NCI-H524 (cell line): ENCODE measurements around the gene COG5.

Source experiments
- DNase-seq, 2 experiments: peaks; one replicate each; lab custom pipeline; 2025; lab: John Stamatoyannopoulos, UW

Gene COG5

DNA sequence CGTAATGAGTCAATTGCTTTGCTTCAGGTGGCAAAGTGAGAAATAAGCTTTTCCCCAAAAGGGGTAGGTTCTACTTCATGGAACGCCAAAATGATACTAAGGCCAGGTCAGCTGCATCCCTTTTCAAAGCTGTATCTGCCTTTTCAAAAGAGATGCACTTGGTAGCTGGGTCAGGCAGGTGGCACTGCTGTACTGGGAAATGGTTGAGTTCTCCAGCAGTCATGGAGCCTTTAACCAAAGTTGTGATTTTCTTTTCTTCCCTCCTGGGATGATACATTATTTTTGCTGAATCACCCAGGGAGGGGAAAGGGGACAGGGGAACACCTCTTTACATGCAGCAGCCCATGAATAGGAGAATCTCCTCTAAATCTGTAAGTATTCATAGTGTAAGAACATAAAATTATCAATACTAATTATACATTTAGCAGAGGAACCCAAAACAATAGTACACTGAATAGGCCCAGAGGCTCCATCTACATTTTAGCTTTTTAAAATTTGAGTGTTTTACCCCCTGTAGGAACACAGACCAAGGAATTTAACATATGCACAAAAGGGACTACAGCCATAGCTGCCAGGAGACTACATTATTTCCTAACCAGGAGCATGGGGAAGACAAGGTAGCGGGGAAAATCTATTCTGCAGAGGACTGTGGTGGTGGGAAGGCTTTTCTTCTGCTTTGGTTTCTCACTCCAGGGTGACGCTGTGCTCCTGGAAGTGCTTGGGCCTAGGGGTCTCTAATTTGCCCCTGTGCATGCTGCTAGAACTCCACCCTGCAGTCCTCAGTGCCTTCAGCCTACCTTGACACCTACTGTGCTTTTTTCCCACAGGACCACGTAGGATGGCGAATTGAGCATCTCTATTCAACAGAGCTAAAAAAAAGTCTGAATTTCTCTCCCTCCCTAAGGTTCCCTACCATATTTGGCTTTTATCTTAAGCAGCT is 100.3 kb downstream of the COG5 start:
- peak in 1 of 2 experiments; percentile 55 for DNase-seq

DNA sequence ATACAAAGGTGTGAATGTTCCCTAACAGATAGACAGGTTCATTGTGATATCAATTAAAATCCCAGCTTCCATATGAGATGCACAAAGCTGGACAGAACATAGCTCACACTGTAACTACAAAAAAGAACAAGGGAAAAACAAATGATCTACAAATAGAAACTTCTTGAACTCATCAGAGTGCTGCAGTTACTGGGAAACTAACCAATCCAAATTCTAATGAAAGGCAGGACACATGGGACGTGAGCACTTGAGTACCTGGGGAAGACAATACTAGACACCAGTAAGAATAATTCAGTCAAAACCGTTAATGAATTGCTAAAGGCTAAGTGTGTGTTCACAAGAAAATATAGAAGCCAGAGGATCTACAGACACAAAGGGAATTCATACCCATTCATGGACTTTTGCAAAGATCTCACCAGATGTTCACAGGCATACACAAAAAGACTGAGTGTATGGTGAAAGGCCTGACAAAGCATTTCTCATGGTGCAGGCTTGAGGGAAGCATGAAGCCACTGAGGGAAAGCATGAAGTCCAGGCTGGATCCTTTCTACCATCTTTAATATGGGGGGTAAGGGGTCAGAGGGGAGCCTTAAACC is 101.7 kb downstream of the COG5 start:
- no peak for DNase-seq

DNA sequence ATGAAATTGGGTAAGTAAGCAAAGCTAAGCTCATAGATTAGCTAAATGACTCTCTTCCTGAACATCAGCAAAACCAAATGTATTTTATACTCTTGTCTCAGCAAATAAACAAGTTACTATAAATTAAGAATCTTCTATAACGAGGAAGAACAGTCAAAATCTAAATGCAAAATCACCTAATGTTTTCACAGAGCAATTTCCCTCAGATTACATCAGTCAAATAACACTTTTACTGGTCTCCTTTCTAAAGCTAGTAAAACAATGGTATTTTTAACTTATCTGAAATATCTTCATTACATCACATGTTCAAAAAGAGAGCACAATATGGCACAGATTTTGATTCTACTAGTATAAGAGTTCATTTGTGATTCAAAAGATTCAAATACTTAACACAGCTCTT is 110.3 kb downstream of the COG5 start:
- no peak for DNase-seq

DNA sequence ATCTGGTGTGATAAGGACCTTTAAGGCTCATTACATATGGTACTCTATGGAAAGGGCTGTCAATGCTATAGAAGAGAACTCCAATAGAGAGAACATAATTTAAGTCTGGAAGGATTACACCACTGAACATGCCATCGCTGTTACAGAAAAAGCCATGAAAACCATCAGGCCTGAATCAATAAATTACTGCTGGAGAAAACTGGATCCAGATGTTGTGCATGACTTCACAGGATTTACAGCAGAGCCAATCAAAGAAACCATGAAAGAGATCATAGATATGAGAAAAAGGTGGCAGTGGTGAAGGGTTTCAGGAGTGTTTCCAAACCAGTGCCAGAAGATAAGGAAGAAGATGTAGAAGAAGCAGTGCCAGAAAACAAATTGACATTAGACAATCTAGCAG is 112.8 kb downstream of the COG5 start:
- no peak for DNase-seq

DNA sequence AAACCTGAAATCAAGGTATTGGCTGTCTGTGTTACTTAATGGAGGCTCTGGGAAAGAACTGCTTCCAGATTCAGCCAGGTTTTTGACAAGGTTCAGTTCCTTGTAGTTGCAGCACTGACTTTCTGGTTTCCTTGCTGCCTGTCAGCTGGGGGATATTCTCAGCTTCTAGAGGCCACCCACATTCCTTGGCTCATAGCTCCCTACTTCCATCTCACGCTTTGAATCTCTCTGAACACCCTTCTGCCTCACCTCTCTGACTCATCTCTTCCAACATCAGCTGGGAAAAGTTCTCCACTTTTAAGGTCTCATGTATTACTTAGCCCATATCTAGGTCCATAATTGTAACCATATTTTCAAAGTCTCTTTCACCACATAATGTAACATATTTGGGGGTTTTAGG is 116.7 kb downstream of the COG5 start:
- DNase-seq: no peak

DNA sequence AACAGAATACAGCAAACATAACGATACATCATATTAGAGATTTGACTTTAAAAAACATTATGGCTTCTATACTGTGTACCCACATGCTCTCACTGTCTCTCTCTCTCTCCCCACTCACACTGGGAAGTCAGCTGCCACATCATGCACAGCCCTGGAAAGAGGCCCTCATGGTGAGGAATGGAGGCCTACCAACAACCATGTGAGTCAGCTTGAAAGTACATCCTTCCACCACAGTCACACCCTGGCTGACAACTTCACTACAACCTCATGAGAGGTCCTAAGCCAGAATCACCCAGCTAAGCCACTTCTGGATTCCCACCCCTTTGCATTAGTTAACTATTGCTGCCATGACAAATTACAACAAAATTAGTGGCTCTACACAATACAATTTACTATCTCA is 117.2 kb downstream of the COG5 start:
- no peak for DNase-seq

DNA sequence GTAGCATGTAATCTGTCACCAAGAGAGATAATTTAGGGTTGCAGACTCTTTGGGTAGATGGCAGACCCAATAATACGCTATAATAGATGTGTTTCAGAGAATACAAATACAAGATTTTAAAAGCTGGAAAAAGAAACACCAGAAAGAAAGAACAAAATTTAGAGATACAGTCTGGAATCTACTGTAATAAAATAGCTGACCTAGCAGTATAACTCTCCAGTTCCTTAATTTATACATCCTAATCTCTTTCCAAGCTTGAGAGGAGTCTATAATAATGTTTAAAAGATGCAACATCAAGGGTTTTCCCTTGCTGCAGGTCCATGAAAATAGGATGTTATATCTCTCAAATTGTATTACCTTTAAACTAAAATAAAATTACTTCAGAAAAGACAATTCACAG is 121.0 kb downstream of the COG5 start:
- no peak for DNase-seq

DNA sequence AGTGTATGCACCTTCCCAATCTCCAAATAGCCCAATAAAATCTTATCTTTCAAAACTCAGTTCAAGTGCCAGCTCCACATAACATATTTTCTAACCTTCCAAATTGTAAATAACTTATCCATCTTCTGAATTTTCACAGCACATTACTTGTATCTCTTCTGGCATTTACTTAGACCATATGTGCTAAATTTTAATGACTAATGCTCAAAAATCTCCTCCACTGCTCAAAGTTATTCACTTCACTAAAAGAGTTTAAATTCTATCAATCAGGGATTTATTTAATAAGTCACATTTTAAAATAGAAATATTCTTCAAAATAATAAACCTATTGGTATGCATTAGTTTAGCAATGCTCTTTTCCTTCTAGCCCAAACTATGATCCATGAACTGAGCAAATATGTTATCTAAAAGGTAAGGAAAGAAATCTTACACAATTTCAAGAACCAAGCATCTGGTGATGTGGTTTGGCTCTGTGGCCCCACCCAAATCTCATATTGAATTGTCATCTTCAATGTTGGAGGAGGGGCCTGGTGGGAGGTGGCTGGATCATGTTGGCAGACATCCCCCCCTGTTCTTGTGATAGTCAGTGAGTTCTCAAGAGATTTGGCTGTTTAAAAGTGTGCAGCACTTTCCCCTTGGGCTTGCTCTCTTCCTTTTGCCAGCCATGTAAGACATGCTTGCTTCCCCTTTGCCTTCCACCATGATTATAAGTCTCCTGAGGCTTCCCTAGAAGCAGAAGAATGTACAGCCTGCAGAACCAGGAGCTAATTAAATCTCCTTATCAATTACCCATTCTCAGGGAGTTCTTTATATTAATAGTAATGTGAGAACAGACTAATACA is 121.9 kb downstream of the COG5 start:
- no peak for DNase-seq

DNA sequence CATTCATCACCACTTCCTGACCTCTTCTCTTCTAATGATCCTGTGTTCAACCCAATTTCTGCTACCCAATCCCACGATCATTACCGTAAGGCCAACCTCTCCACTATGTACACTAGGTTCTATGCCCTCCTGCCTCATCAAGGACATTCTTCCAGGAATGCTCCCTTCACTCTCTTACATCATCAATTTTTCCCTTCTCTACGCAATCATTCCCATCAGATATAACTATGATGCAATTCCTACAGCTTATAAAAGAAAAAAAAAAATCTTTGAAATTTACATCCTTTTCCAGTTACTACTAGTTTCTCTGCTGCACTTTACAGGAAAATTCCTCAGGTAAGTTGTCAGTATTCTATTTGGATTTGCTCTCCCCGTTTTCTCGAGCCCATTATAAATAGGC is 124.7 kb downstream of the COG5 start:
- DNase-seq: no peak

DNA sequence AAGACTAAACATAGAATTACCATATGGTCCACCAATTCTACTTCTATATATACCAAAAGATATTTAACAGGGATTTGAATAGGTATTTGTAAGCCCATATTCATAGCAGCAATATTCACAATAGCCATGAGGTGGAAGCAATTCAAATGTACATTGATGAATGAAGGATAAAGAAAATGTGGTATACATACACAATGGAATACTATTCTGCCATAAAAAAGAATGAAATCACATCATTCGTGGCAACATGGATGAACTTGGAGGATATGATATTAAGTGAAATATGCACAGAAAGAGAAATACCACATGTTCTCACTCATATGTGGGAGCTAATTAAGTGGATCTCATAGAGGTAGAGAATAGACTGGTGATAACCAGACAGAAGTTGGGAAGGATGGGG is 128.0 kb downstream of the COG5 start:
- DNase-seq: no peak

DNA sequence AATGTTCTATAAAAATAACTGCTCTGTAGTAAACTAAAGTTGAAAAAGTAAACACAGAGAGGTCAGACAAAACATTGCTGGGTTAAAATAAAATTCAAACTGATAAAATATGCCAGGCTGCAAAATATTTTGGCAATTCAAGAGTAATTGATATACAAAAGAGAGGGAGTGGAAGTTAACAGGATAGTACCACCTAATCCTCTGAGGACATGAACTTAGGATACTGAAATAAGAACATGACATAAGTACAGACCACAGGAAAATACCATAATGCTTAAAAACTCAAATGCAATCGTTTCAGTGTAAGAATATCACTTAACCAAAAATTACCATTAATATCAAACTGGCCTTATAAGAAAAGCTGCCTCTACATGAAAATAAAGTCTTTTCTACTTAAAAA is 131.5 kb downstream of the COG5 start:
- DNase-seq: no peak

DNA sequence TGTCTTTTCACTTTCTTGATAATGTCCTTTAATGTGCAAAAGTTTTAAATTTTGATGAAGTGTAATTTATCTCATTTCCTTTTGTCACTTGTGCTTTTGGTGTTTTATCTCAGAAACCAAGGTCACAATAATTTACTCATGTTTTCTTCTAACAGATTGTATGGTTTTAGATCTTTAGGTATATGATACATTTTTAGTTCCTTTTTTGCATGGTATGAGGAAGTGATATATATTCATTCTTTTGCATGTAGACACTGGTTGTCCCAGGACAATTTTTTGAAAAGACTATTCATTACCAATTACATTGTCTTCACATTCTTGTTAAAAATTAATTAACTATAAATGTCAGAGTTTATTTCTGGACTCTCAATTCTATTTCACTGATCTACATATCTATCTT is 133.7 kb downstream of the COG5 start:
- no peak for DNase-seq

DNA sequence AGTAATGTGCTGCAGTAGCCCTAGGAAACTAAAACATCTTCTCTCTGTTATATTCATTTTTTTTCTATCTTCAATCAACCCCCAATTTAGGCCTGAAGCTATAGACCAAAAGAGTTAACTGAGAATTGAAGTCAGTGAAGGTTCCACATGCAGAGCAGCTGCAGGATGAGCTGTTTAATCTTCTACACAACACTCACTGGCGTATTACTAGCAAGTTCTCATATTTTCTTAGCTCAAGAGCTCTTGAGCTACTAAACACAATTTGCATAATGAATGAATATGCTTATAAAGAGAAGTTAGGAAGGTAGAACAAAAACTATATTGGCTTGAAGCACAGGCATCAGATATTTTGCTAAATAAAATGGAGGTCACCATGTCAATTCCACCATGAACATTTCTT is 135.1 kb downstream of the COG5 start:
- DNase-seq: no peak

DNA sequence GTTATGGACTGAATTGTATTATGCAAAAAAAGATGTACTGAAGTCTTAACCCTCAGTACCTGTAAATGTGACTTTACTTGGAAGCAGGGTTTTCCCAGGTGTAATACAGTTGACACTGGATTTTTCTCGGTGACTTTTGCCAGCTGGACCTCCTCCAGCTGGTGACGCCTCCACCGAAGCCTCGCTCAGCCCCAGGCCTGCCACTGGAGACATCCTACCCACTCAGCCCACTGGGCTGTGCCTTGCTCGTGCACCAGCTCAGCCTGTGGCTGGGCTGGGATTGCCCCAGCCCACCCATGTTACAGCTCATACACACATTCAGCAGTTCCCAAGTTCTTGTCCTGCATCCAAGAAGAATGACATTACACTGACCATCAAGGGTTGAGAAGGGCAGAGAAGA is 136.3 kb downstream of the COG5 start:
- no peak for DNase-seq

DNA sequence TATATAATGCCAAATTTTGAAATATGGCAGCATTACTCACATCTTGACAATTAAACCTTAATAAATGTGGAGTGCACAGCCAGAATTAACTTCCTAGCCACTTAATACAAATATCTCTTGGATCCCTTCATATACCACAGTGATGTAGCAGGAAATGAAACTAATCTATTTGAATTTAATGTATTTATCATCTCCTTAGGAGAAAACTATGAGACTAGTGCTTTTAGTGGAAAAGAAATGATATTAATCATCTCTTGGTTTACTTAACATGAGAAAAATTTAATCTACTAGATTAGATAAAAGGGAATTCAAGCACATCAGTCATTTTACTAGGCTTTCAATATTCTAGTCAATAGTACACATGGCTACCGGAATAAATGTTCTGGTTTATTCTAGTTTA is 149.5 kb downstream of the COG5 start:
- DNase-seq: no peak

DNA sequence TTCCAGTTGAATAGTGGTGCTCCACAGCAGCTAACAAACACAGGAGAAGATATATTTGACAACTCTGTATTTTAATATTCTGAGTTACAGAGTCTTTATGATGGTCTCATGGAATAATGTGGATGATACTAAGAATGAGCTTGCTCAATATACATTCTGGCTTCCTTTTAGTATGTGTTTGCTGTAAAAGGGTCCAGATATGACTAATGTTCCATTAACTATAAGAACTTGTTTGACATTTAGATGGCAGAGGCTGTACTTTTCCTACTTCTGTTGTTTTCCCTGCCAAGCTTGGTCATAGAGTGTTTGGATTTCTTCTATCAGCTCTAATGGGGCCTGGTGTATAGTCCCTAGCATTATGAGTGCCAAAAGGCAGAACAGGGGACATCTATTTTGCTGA is 155.4 kb downstream of the COG5 start:
- DNase-seq: no peak

DNA sequence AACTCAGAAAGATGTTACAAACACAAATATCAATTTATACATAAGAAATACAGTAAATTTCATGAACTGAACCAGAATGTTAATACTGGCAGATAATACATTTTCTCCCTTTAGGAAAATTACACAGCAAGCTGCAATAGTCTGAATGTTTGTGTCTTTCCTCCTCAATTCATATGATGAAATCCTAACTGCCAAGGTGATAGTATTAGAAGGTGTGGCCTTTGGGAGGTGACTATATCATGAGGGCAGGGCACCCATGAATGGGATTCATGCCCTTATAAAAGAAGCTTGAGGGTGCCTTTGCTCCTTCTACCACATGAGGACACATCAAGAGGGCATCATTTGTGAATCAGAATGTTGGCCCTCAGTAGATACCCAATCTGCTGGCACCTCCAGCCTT is 158.2 kb downstream of the COG5 start:
- DNase-seq: no peak

DNA sequence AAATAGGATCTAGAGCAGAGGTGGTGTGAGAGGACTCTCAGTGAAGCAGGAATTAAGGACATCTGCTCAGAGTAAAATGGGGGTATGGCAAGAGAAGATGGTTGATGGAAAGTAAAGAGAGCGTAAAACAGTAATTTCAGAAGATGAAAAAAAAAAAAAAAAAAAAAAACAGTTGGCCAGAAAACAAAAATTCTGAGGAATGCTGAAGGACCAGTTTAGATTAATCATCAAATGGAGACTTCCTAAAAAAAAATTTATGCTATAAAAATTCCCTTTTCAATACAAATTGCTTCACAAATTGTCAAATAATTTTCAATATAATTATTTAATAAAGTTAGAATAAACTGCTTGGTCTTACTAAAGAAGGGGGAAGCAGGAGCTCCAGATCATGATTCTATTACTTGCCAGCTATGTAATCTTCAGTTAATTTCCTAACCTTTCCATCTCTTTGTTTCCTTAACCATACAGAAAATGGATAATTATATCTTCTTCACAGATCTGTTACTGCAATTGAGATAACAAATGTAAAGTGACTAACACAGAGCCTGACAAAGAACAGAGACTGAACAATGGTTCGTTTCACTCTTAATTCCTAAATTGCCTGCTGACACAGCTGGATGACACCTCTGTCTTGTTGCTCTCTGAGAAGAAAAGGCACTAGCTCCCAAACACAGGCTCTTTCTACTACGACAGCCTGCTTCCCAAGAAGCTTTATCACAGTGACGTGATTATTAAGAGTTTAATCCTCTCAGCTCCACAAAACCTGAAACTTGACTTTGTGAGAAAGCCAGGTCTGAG is 158.8 kb downstream of the COG5 start:
- DNase-seq: no peak

DNA sequence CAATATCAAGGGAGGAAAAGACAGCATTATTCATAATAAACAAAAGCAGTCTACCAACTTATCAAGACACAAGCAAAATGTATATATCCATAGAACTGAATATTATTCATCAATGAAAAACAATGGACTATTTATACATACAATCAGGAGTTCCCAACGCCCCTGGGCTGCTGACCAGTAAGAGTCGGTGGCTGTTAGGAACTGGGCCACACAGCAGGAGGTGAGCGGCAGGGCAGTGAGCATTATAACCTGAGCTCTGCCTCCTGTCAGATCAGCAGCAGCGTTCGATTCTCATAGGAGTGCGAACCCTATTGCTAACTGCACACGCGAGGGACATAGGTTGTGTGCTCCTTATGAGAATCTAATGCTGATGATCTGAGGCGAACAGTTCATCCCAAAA is 165.6 kb downstream of the COG5 start:
- no peak for DNase-seq

DNA sequence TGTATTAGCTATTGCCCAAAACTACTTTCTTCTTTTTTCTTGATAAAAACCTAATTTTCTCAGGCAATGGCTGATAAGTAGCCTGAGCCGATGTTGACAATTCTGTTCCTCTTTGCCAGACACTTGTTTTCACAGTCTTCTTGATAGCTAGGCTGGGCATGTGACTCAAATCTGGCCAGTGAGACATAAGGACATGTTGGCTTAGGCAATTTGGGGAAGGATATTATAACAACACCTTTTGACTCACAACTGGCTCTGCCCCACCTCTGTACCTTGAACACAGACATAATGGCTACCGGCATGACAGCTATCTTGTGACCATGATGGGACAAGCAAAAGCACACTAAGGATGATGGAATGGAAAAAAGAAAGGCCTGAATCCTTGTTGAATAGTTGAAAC is 166.7 kb downstream of the COG5 start:
- no peak for DNase-seq

DNA sequence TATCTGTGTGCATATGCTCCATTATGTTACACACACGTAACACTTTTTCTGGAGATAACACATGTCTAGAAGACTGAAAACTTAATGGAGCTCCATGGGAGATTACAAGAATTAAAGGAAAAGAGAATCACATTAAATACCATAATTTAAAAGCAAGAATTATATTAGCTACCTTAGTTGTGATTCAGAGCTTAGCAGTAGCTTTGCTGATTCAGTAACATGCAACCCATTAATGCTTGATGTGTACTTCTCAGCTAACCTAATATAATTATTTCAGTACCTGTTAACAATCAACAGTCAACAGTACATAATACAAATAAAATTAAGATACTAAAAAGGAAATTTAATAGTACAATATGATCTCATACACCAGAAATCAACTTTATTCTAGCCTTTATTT is 167.6 kb downstream of the COG5 start:
- no peak for DNase-seq

DNA sequence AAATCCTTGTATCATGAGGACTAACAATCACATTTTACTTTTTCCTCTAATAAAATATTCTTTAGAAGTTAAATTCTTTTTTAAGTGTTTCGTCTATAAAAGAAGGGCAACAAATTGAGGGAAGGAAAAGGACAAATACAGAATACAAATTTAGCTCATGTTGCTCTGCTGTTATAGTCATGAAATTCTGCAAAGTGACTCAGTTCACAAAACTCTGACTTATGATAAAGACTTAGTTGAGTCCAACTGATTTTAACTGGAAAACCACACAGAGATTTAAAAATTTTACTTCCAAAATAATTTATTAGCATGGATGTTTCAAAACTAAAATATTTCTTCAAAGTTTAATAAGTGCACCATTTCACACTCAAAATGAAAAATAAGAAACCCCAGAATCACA is 168.9 kb downstream of the COG5 start:
- no peak for DNase-seq
